ENCODE measurements around the gene TYRO3. TPM values are rescaled to one million over a fixed set of nuclear protein-coding genes. Genes with fewer than 3 reads are reported as not detected.

TYRO3 gene
- total RNA-seq, 2 experiments from 2014 or later = 2.3 to 3.1 TPM

DNA sequence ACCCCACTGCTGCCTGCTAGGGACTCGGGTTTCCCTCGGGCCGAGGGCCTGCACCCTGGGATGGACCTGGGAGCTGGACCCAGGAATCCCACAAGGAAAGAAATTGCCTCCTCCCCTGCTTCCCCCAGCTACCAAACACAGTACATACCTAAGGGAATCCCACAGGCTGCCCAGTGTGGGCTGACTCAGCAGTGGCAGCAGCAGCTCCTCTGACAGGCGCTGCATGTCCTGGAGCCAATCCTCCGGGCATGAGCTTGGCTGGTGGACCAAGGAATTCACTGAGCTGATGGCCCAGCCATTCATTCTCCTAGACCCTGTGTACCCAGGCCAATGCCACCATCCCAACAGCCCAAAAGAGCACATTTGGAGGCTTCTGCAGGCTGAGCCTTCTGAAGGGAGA, 35.9 kb upstream of the TYRO3 start:
- CTCF ChIA-PET = interaction anchor here (0.7 kb wide), 1 partner anchor 33 kb away, joined by 6 read pairs; no protein-coding TSS in a partner anchor
- H3K27ac Mint-ChIP-seq = no peak overlapping the region
- POLR2A ChIA-PET = no interaction called here
- H3K27me3 Mint-ChIP-seq = no peaks in the 10 kb centered on the region
- no peak for ATAC-seq
- no peaks in the 10 kb centered on the region for H3K9me3 Mint-ChIP-seq (ENCODE audit: low read depth)
- DNase-seq = no peak
- H3K4me1 Mint-ChIP-seq = no peaks in the 10 kb centered on the region
- H3K36me3 Mint-ChIP-seq (ENCODE audit: low read depth) = peaks cover 33% of the 10 kb centered on the region
- intact Hi-C loops (cut with DNase I, micrococcal nuclease) = no loop called here
- no peak overlapping the region for H3K4me3 Mint-ChIP-seq

GRCh38 chr15:41530363-41530956, 28.6 kb upstream of the TYRO3 start:
- DNase-seq (no peak), ATAC-seq (no peak)
- Mint-ChIP-seq H3K36me3 (ENCODE audit: low read depth) (peaks cover 41% of the 10 kb centered on the region), H3K4me1 (no peaks in the 10 kb centered on the region), H3K9me3 (ENCODE audit: low read depth) (no peaks in the 10 kb centered on the region), H3K4me3 (no peak overlapping the region), H3K27ac (no peak overlapping the region), H3K27me3 (no peaks in the 10 kb centered on the region)
- ChIA-PET CTCF (interaction anchor here (1.2 kb wide), 1 partner anchor 65 kb away, joined by 6 read pairs; no protein-coding TSS in a partner anchor), POLR2A (no interaction called here)
- intact Hi-C loops (cut with DNase I, micrococcal nuclease) = no loop called here

DNA sequence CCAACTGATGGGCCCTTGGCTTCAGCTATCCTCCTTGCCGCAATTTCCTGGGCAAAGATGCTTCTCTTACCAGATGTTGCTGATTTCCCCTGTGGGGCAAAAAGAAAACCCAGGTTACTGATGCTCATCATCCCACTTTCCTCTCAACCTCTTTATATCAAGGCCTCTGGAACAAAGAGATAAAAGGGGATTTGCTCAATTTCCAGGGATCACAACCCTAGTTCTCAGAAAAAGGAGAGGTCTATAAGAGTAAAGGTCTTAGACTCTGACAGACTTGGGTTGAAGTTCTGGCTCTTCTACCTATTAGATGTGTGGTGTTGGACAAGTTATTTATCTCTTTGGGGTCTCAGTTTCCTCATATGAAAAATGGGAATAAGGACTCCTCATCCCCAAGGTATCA, 23.5 kb upstream of the TYRO3 start:
- no peaks in the 10 kb centered on the region for H3K27me3 Mint-ChIP-seq
- H3K4me1 Mint-ChIP-seq = no peaks in the 10 kb centered on the region
- CTCF ChIA-PET = interaction anchor here (1.1 kb wide), 1 partner anchor 14 kb away, joined by 3 read pairs; no protein-coding TSS in a partner anchor
- H3K4me3 Mint-ChIP-seq = no peak overlapping the region
- no peak for ATAC-seq
- DNase-seq = no peak
- H3K27ac Mint-ChIP-seq = no peak overlapping the region
- POLR2A ChIA-PET = no interaction called here
- H3K9me3 Mint-ChIP-seq (ENCODE audit: low read depth) = no peaks in the 10 kb centered on the region
- peaks cover 25% of the 10 kb centered on the region for H3K36me3 Mint-ChIP-seq (ENCODE audit: low read depth)
- intact Hi-C loops (cut with DNase I, micrococcal nuclease) = no loop called here

GRCh38 chr15:41536866-41537265, 22.1 kb upstream of the TYRO3 start:
- ATAC-seq (no peak), DNase-seq (no peak)
- H3K9me3 Mint-ChIP-seq (ENCODE audit: low read depth) = no peaks in the 10 kb centered on the region
- H3K27me3 Mint-ChIP-seq = no peaks in the 10 kb centered on the region
- peaks cover 20% of the 10 kb centered on the region for H3K36me3 Mint-ChIP-seq (ENCODE audit: low read depth)
- CTCF ChIA-PET = no interaction called here
- H3K27ac Mint-ChIP-seq = no peak overlapping the region
- intact Hi-C loops (cut with DNase I, micrococcal nuclease) = no loop called here
- POLR2A ChIA-PET = no interaction called here
- no peaks in the 10 kb centered on the region for H3K4me1 Mint-ChIP-seq
- no peak overlapping the region for H3K4me3 Mint-ChIP-seq

- ATAC-seq (no peak), DNase-seq (peak; percentile 11)
- Mint-ChIP-seq H3K9me3 (ENCODE audit: low read depth) (no peaks in the 10 kb centered on the region), H3K4me3 (peak overlapping the region; percentile 95), H3K27ac (peak overlapping the region; percentile 91), H3K36me3 (ENCODE audit: low read depth) (peaks cover 2% of the 10 kb centered on the region), H3K27me3 (no peaks in the 10 kb centered on the region), H3K4me1 (peaks cover 12% of the 10 kb centered on the region)
- intact Hi-C loops (cut with DNase I, micrococcal nuclease) = loop anchor here (5.0 kb wide), 2 partner anchors 51 to 154 kb away; partner anchors contain the start of gene ITPKA (in 1 of the 2)
- ChIA-PET CTCF (interaction anchor here (1.0 to 2.9 kb wide), 4 partner anchors 9 to 86 kb away, joined by 3 to 14 read pairs (median 4); partner anchors contain the start of gene TYRO3), POLR2A (interaction anchor here (0.6 kb wide), 1 partner anchor 616 kb away, joined by 3 read pairs; no protein-coding TSS in a partner anchor)
Measured at GRCh38 chr15:41543521-41543870, 15.5 kb upstream of the TYRO3 start.

- peak overlapping the region; percentile 91 for H3K27ac Mint-ChIP-seq
- H3K9me3 Mint-ChIP-seq (ENCODE audit: low read depth) = no peaks in the 10 kb centered on the region
- CTCF ChIA-PET = interaction anchor here (0.6 to 2.9 kb wide), 7 partner anchors 10 to 230 kb away, joined by 3 to 14 read pairs (median 3); partner anchors contain the start of genes MAPKBP1 and TYRO3
- H3K27me3 Mint-ChIP-seq = no peaks in the 10 kb centered on the region
- intact Hi-C loops (cut with DNase I, micrococcal nuclease) = loop anchor here (1.0 to 5.0 kb wide), 9 partner anchors 14 to 284 kb away; partner anchors contain the start of genes ITPKA (in 2 of the 2), JMJD7 (in 1 of the 2), MAPKBP1 (in 1 of the 2) and MGA (in 1 of the 2)
- peak overlapping the region; percentile 95 for H3K4me3 Mint-ChIP-seq
- peak; percentile 21 for DNase-seq
- peaks cover 12% of the 10 kb centered on the region for H3K4me1 Mint-ChIP-seq
- no peak for ATAC-seq
- H3K36me3 Mint-ChIP-seq (ENCODE audit: low read depth) = peaks cover 2% of the 10 kb centered on the region
- POLR2A ChIA-PET = interaction anchor here (0.8 to 1.5 kb wide), 3 partner anchors 13 to 229 kb away, joined by 3 read pairs; partner anchors contain the start of gene MAPKBP1
Measured at GRCh38 chr15:41544650-41545015, 14.4 kb upstream of the TYRO3 start.

DNA sequence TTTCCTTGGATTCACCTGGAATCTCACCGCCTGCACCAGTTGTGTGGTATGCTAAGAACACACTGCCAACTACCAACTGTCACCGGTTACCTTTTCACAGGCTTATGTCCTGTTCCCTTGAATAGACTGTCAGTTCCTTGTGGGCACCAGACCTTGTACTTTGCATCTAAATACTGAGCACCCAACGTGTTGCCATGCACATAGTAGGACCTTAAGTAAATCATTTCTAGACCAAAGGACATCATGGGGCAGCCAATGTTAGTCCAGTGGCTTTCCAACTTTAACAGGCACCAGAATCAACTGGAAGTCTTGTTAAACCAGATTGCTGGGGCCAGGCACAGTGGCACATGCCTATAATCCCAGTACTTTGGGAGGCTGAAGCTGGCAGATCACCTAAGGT, 13.8 kb upstream of the TYRO3 start:
- intact Hi-C loops (cut with DNase I, micrococcal nuclease) = no loop called here
- peaks cover 2% of the 10 kb centered on the region for H3K36me3 Mint-ChIP-seq (ENCODE audit: low read depth)
- ChIA-PET POLR2A (interaction anchor here (1.3 to 1.5 kb wide), 2 partner anchors 13 to 229 kb away, joined by 3 read pairs; partner anchors contain the start of gene MAPKBP1), CTCF (interaction anchor here (0.6 to 2.9 kb wide), 4 partner anchors 9 to 242 kb away, joined by 3 to 14 read pairs (median 4); partner anchors contain the start of gene TYRO3)
- H3K4me1 Mint-ChIP-seq = peaks cover 12% of the 10 kb centered on the region
- ATAC-seq (no peak), DNase-seq (no peak)
- H3K4me3 Mint-ChIP-seq = peak overlapping the region; percentile 95
- no peaks in the 10 kb centered on the region for H3K27me3 Mint-ChIP-seq
- H3K27ac Mint-ChIP-seq = peak overlapping the region; percentile 56
- no peaks in the 10 kb centered on the region for H3K9me3 Mint-ChIP-seq (ENCODE audit: low read depth)

- no peak for DNase-seq
- ChIA-PET POLR2A (no interaction called here), CTCF (interaction anchor here (0.6 kb wide), 1 partner anchor 345 kb away, joined by 4 read pairs; no protein-coding TSS in a partner anchor)
- no peak for ATAC-seq
- Mint-ChIP-seq H3K4me1 (peaks cover 10% of the 10 kb centered on the region), H3K36me3 (ENCODE audit: low read depth) (peaks cover 2% of the 10 kb centered on the region), H3K27ac (no peak overlapping the region), H3K4me3 (no peak overlapping the region), H3K27me3 (no peaks in the 10 kb centered on the region), H3K9me3 (ENCODE audit: low read depth) (no peaks in the 10 kb centered on the region)
- intact Hi-C loops (cut with DNase I, micrococcal nuclease) = no loop called here
Measured at GRCh38 chr15:41546851-41547786, 11.9 kb upstream of the TYRO3 start.

DNA sequence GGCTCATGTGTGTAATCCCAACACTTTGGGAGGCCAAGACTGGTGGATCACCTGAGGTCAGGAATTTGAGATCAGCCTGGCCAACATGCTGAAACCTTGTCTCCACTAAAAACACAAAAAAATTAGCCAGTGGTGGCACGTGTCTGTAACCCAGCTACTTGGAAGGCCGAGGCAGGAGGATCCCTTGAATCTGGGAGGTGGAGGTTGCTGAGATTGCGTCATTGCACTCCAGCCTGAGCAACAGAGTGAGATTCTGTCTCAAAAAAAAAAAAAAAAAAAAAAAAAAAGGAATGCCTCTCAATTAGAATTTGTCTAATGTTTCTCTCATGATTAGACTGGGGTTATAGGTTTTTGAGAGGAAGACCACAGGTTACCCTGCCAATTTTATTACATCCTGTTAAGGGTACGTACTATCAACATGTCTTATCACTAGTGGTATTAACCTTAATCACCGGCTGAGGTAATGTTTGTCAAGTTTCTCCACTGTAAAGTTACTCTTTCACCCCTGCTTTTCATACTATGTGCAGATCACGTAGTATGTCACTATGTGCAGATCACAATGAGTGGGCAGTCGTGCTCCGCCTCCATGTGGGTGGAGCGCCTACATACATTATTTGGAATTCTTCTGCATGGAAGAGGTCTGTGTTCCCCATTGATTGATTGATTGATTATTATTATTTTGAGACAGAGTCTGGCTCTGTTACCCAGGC, 8.8 kb upstream of the TYRO3 start:
- no peak overlapping the region for H3K27ac Mint-ChIP-seq
- CTCF ChIA-PET = no interaction called here
- no peak for ATAC-seq

DNA sequence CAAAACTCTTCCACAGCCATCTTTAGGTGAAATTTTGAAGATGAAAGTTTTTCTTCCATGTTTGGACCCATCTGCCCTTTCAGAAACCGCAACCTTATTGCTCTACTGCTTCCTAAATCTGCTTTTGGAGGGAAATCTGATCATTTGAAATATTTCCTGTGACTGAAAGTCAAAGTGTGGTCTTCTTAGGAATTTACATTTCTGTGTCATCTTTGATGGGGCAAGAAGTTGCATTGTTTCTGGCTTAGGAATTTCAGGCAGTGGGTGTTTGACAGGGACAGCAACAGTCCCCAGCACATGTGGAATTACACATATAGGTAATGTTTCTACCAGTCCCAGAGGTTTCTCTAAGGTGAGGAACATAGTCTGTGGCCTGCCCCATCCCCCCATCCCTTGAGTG, 5.3 kb upstream of the TYRO3 start:
- CTCF ChIA-PET = interaction anchor here (1.0 to 1.5 kb wide), 2 partner anchors 9 to 88 kb away, joined by 3 read pairs; no protein-coding TSS in a partner anchor
- POLR2A ChIA-PET = no interaction called here

More for the DNA sequence above, 8.8 kb upstream of the TYRO3 start:
- H3K4me3 Mint-ChIP-seq = no peak overlapping the region
- POLR2A ChIA-PET = no interaction called here
- H3K4me1 Mint-ChIP-seq = peaks cover 5% of the 10 kb centered on the region
- no peaks in the 10 kb centered on the region for H3K9me3 Mint-ChIP-seq (ENCODE audit: low read depth)
- DNase-seq = no peak
- intact Hi-C loops (cut with DNase I, micrococcal nuclease) = loop anchor here in 1 of 2 experiments (10.0 kb wide), 1 partner anchor 85 kb away; no protein-coding TSS in a partner anchor
- H3K27me3 Mint-ChIP-seq = no peaks in the 10 kb centered on the region
- H3K36me3 Mint-ChIP-seq (ENCODE audit: low read depth) = no peaks in the 10 kb centered on the region

GRCh38 chr15:41554343-41554742, 4.7 kb upstream of the TYRO3 start:
- POLR2A ChIA-PET = no interaction called here
- intact Hi-C loops (cut with DNase I, micrococcal nuclease) = loop anchor here in 1 of 2 experiments (10.0 kb wide), 1 partner anchor 90 kb away; no protein-coding TSS in a partner anchor
- CTCF ChIA-PET = interaction anchor here (1.3 to 1.5 kb wide), 2 partner anchors 9 to 49 kb away, joined by 3 read pairs; no protein-coding TSS in a partner anchor
- Mint-ChIP-seq H3K27ac (no peak overlapping the region), H3K9me3 (ENCODE audit: low read depth) (no peaks in the 10 kb centered on the region), H3K4me3 (no peak overlapping the region), H3K36me3 (ENCODE audit: low read depth) (no peaks in the 10 kb centered on the region), H3K4me1 (peaks cover 16% of the 10 kb centered on the region), H3K27me3 (no peaks in the 10 kb centered on the region)
- ATAC-seq = no peak
- no peak for DNase-seq

More for the DNA sequence above, 5.3 kb upstream of the TYRO3 start:
- ATAC-seq (no peak), DNase-seq (no peak)
- Mint-ChIP-seq H3K27ac (no peak overlapping the region), H3K9me3 (ENCODE audit: low read depth) (no peaks in the 10 kb centered on the region), H3K4me1 (peaks cover 16% of the 10 kb centered on the region), H3K36me3 (ENCODE audit: low read depth) (no peaks in the 10 kb centered on the region), H3K27me3 (no peaks in the 10 kb centered on the region), H3K4me3 (no peak overlapping the region)
- intact Hi-C loops (cut with DNase I, micrococcal nuclease) = loop anchor here in 1 of 2 experiments (10.0 kb wide), 1 partner anchor 89 kb away; no protein-coding TSS in a partner anchor
